K562 (cell line): ENCODE measurements around the gene SCEL.

Experiments used
- BHLHE40 ChIP-seq: IDR thresholded peaks from 2 replicates; pipeline ENCODE4 v1.6.1; 2011; ENCODE audit warnings: low read length, improper control_type of control experiment
- CBX3 ChIP-seq, 2 experiments: IDR thresholded peaks; 1 replicate in 1 of 2; 2 replicates in 1 of 2; pipeline ENCODE4 v1.6.1; 2012; ENCODE audit warnings: inconsistent platforms in 2 of 2, low read length in 2 of 2, borderline replicate concordance in 1 of 2, control low read depth in 1 of 2
- JUN ChIP-seq, 2 experiments: sonication (generic) in 1 of 2; formaldehyde crosslinking in 1 of 2; IDR thresholded peaks; 2 replicates each; pipeline versions ENCODE4 v1.6.1 to v1.8.0; 2012 to 2022; ENCODE audit warnings: borderline replicate concordance in 2 of 2, mild to moderate bottlenecking in 2 of 2, improper control_type of control experiment in 1 of 2, low read depth in 1 of 2, low read length in 1 of 2, missing genetic modification reagents in 1 of 2
- JUNB ChIP-seq: fragments of 450-650 bp; formaldehyde crosslinking; conservative IDR thresholded peaks from 2 replicates; pipeline ENCODE4 v1.4.0; 2020; ENCODE audit warnings: mild to moderate bottlenecking
- MXI1 ChIP-seq: IDR thresholded peaks from 2 replicates; pipeline ENCODE4 v1.6.1; 2011; ENCODE audit warnings: low read depth, mild to moderate bottlenecking, improper control_type of control experiment, low read length
- RFX5 ChIP-seq: IDR thresholded peaks from 2 replicates; pipeline ENCODE4 v1.6.1; 2011; ENCODE audit warnings: low read depth, mild to moderate bottlenecking, improper control_type of control experiment, low read length
- TAF1 ChIP-seq: IDR thresholded peaks from 2 replicates; pipeline ENCODE4 v1.6.1; 2011; ENCODE audit warnings: mild to moderate bottlenecking, low read length, moderate library complexity; ENCODE audit not compliant: insufficient read depth, control insufficient read depth, severe bottlenecking; ENCODE audit errors: extremely low read depth
- ZFX ChIP-seq: sonication (generic); formaldehyde crosslinking; IDR thresholded peaks from 2 replicates; pipeline ENCODE4 v1.8.0; 2022; ENCODE audit warnings: mild to moderate bottlenecking, missing genetic modification reagents, moderate library complexity
- TF ChIP-seq, protein P1 (sequence below): fragments of 250-450 bp; sonication (Bioruptor Pico); IDR thresholded peaks from 2 replicates; pipeline ENCODE4 v1.5.0; 2020; ENCODE audit warnings: mild to moderate bottlenecking
- TF ChIP-seq, protein P2 (sequence below), 2 experiments: fragments of 450-650 bp in 1 of 2; sonication (generic) in 1 of 2; formaldehyde crosslinking in 1 of 2; IDR thresholded peaks in 1 of 2; conservative IDR thresholded peaks in 1 of 2; 2 replicates each; pipeline versions ENCODE4 v1.6.1 to v1.8.1; 2016 to 2023; ENCODE audit warnings: mild to moderate bottlenecking in 2 of 2, moderate library complexity in 2 of 2, inconsistent platforms in 1 of 2, missing genetic modification reagents in 1 of 2
- TF ChIP-seq, protein P3 (sequence below), 3 experiments: IDR thresholded peaks in 2 of 3; conservative IDR thresholded peaks in 1 of 3; 2 replicates each; pipeline ENCODE4 v1.5.1; 2011 to 2012; ENCODE audit warnings: low read length in 3 of 3, mild to moderate bottlenecking in 3 of 3, control low read depth in 2 of 3, improper control_type of control experiment in 1 of 3, inconsistent platforms in 1 of 3, low read depth in 1 of 3, mixed read lengths in 1 of 3, moderate library complexity in 1 of 3; ENCODE audit not compliant: insufficient read depth in 2 of 3
- TF ChIP-seq, protein P4 (sequence below): fragments of 250-450 bp; sonication (Bioruptor Pico); IDR thresholded peaks from 2 replicates; pipeline ENCODE4 v1.5.0; 2021

DNA sequence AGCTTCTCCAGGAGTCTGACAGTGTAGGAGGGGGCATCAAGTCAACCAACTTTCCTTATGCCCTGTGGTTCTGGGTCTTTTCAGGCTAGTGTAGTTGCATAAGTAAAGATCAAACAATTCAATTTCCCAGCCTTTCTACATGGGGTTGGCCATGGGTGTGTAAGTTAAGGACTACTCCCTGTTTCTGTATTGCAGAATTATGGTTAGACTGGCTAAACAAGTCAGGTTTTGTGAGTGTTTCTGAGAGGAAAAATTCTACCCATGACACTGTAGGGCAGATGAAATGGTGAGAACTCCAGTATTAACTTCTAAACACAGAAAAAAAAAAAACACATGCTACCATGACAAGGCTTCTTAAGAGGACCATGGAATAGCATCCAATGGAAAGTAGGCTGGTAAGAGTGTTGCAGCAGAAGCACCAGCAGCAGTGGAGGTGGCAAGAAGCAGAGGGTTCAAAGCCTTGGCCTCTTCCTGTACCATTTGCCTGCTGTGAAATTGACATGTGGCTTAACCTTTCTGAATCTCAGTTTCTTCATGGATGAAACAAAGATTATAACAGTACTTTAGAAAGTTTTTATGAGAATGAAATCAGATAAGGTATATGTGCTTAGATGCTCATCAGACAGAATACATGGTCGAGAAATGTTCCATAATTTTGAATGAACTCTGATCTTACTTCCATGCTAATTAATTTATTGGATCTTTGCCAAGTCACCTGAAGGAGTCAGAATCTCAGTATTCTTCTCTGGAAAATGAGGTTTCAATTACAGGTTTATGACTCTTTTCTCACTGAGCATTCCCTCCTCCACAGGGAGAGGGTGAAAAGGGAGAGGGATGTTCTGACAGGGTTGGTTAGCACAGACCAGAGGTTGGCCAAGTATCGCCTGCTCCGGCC is 11.4 kb upstream of the SCEL start:
- TF ChIP-seq ZFX (CRISPR knock-in tag) (no peak), JUN (IDR thresholded peaks at IDR 0.05; ENCODE audit: borderline replicate concordance, low read depth, low read length) (no peak), JUN (CRISPR knock-in tag; IDR thresholded peaks at IDR 0.05; ENCODE audit: borderline replicate concordance) (no peak), CBX3 (IDR thresholded peaks at IDR 0.05; ENCODE audit: borderline replicate concordance in 1 of 2, low read length in 2 of 2) (no peak), MXI1 (no peak), RFX5 (no peak), TAF1 (no peak), JUNB (no peak), BHLHE40 (no peak)
- TF ChIP-seq, protein P1, sequence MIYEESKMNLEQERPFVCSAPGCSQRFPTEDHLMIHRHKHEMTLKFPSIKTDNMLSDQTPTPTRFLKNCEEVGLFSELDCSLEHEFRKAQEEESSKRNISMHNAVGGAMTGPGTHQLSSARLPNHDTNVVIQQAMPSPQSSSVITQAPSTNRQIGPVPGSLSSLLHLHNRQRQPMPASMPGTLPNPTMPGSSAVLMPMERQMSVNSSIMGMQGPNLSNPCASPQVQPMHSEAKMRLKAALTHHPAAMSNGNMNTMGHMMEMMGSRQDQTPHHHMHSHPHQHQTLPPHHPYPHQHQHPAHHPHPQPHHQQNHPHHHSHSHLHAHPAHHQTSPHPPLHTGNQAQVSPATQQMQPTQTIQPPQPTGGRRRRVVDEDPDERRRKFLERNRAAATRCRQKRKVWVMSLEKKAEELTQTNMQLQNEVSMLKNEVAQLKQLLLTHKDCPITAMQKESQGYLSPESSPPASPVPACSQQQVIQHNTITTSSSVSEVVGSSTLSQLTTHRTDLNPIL (CRISPR knock-in tag): no peak
- TF ChIP-seq, protein P2, sequence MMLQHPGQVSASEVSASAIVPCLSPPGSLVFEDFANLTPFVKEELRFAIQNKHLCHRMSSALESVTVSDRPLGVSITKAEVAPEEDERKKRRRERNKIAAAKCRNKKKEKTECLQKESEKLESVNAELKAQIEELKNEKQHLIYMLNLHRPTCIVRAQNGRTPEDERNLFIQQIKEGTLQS (IDR thresholded peaks at IDR 0.05): no peak
- TF ChIP-seq, protein P2 (CRISPR knock-in tag; conservative IDR thresholded peaks at IDR 0.05): no peak
- TF ChIP-seq, protein P3, sequence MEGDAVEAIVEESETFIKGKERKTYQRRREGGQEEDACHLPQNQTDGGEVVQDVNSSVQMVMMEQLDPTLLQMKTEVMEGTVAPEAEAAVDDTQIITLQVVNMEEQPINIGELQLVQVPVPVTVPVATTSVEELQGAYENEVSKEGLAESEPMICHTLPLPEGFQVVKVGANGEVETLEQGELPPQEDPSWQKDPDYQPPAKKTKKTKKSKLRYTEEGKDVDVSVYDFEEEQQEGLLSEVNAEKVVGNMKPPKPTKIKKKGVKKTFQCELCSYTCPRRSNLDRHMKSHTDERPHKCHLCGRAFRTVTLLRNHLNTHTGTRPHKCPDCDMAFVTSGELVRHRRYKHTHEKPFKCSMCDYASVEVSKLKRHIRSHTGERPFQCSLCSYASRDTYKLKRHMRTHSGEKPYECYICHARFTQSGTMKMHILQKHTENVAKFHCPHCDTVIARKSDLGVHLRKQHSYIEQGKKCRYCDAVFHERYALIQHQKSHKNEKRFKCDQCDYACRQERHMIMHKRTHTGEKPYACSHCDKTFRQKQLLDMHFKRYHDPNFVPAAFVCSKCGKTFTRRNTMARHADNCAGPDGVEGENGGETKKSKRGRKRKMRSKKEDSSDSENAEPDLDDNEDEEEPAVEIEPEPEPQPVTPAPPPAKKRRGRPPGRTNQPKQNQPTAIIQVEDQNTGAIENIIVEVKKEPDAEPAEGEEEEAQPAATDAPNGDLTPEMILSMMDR (IDR thresholded peaks at IDR 0.05 in 2 of 3, conservative IDR thresholded peaks at IDR 0.05 in 1 of 3; ENCODE audit: insufficient read depth in 2 of 3, low read depth in 1 of 3, low read length in 3 of 3): no peak
- TF ChIP-seq, protein P4, sequence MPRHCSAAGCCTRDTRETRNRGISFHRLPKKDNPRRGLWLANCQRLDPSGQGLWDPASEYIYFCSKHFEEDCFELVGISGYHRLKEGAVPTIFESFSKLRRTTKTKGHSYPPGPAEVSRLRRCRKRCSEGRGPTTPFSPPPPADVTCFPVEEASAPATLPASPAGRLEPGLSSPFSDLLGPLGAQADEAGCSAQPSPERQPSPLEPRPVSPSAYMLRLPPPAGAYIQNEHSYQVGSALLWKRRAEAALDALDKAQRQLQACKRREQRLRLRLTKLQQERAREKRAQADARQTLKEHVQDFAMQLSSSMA (CRISPR knock-in tag): no peak
